ENCODE measurements around the gene HSPG2. TPM values are rescaled to one million over a fixed set of nuclear protein-coding genes. Genes with fewer than 3 reads are reported as not detected.

The HSPG2 gene
- polyA plus RNA-seq, 1 donor from 2014 or later: 0.79 TPM

- no peaks in the 10 kb centered on the region for H4K20me1 ChIP-seq (ENCODE audit: insufficient read depth)
- H3K27ac ChIP-seq (ENCODE audit: low read length): no peak overlapping the region
- H3K27me3 ChIP-seq (ENCODE audit: insufficient read depth, low read depth, low read length): no peaks in the 10 kb centered on the region
- H3K9me2 ChIP-seq (ENCODE audit: insufficient read depth, low read length): no peaks in the 10 kb centered on the region
- no peak for TF ChIP-seq RAD21 (conservative IDR thresholded peaks at IDR 0.05)
- no peak overlapping the region for H2AFZ ChIP-seq (ENCODE audit: low read depth, low read length)
- no peaks in the 10 kb centered on the region for H3F3A ChIP-seq (ENCODE audit: insufficient read depth, low read length, poor library complexity, severe bottlenecking)
- H3K4me3 ChIP-seq (ENCODE audit: low read length): no peak overlapping the region
- no peaks in the 10 kb centered on the region for H3K79me2 ChIP-seq (replicated peaks; ENCODE audit: insufficient read depth, low read length)
- H3K9me3 ChIP-seq (ENCODE audit: low read length): no peaks in the 10 kb centered on the region
- H3K36me3 ChIP-seq (ENCODE audit: insufficient read depth, low read length): no peaks in the 10 kb centered on the region
- no peak overlapping the region for H3K9ac ChIP-seq (ENCODE audit: low read length)
- no peak overlapping the region for H3K4me2 ChIP-seq (ENCODE audit: low read length)
Measured at GRCh38 chr1:21863981-21864380, 73.1 kb downstream of the HSPG2 start.

DNA sequence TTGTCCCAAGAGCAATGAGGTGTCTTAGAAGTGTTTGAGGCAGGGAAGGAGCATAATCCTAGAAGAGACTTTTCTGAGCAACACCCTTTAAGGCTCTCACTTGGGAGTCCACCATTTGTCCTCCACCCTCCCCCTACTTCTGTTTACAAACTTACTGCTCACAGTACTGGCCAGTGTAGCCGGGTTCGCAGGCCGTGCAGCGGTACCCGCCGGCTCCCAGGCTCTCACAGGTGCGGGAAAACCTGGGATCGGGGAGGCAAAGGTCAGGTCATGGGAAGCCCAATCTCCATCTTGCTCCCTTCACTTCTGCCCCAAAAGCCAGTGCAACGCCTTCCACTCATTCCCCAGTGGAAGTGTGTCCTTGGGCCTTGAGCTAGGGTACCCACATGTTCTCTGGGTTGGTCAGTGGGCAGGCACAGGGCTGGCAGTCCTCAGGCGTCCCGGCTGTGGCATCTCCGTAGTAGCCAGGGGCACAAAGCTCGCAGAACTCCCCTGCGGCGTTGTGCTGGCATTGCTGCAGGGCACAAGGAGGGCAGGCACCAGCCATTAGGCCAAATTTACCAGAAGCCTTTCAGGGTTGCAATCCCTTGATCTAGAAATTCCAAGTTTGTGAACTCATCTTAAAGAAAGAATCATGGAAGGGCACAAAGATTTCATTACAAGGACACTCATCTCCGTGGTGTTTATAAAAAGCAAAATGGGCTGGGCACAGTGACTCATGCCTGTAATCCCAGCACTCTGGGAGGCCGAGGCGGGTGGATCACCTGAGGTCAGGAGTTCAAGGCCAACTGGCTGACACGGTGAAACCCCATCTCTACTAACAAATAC is 75.3 kb downstream of the HSPG2 start:
- Histone ChIP-seq H3K9me2 (ENCODE audit: insufficient read depth, low read length) (no peaks in the 10 kb centered on the region), H3K27ac (ENCODE audit: low read length) (no peak overlapping the region), H3K9me3 (ENCODE audit: low read length) (no peaks in the 10 kb centered on the region), H3K4me2 (ENCODE audit: low read length) (no peak overlapping the region), H3K36me3 (ENCODE audit: insufficient read depth, low read length) (no peaks in the 10 kb centered on the region), H3K79me2 (replicated peaks; ENCODE audit: insufficient read depth, low read length) (no peaks in the 10 kb centered on the region), H3K9ac (ENCODE audit: low read length) (no peak overlapping the region), H2AFZ (ENCODE audit: low read depth, low read length) (no peak overlapping the region), H3K4me3 (ENCODE audit: low read length) (no peak overlapping the region), H4K20me1 (ENCODE audit: insufficient read depth) (no peaks in the 10 kb centered on the region), H3F3A (ENCODE audit: insufficient read depth, low read length, poor library complexity, severe bottlenecking) (no peaks in the 10 kb centered on the region), H3K27me3 (ENCODE audit: insufficient read depth, low read depth, low read length) (no peaks in the 10 kb centered on the region)
- TF ChIP-seq REST (IDR thresholded peaks at IDR 0.05; ENCODE audit: borderline replicate concordance) (no peak), EZH2 (IDR thresholded peaks at IDR 0.05; ENCODE audit: borderline replicate concordance, insufficient read depth, low read length, poor library complexity, severe bottlenecking) (no peak), MXI1 (conservative IDR thresholded peaks at IDR 0.05; ENCODE audit: poor library complexity, severe bottlenecking) (no peak), TAF1 (IDR thresholded peaks at IDR 0.05; ENCODE audit: low read depth) (no peak), EP300 (conservative IDR thresholded peaks at IDR 0.05; ENCODE audit: poor library complexity, severe bottlenecking) (no peak), RAD21 (conservative IDR thresholded peaks at IDR 0.05) (no peak), SMC3 (conservative IDR thresholded peaks at IDR 0.05; ENCODE audit: poor library complexity) (no peak), POLR2AphosphoS5 (IDR thresholded peaks at IDR 0.05) (no peak)
- TF ChIP-seq, protein P1, sequence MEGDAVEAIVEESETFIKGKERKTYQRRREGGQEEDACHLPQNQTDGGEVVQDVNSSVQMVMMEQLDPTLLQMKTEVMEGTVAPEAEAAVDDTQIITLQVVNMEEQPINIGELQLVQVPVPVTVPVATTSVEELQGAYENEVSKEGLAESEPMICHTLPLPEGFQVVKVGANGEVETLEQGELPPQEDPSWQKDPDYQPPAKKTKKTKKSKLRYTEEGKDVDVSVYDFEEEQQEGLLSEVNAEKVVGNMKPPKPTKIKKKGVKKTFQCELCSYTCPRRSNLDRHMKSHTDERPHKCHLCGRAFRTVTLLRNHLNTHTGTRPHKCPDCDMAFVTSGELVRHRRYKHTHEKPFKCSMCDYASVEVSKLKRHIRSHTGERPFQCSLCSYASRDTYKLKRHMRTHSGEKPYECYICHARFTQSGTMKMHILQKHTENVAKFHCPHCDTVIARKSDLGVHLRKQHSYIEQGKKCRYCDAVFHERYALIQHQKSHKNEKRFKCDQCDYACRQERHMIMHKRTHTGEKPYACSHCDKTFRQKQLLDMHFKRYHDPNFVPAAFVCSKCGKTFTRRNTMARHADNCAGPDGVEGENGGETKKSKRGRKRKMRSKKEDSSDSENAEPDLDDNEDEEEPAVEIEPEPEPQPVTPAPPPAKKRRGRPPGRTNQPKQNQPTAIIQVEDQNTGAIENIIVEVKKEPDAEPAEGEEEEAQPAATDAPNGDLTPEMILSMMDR (IDR thresholded peaks at IDR 0.05; ENCODE audit: poor library complexity, severe bottlenecking): no peak

All from neural cell (in vitro differentiated cells).